ENCODE data around the gene DENND4B.
"Not testable (repeated sequence)": the region's sequence is repeated elsewhere in the genome, so short reads cannot be mapped to it uniquely, and the experiment has no call there.

The DENND4B gene, protein sequence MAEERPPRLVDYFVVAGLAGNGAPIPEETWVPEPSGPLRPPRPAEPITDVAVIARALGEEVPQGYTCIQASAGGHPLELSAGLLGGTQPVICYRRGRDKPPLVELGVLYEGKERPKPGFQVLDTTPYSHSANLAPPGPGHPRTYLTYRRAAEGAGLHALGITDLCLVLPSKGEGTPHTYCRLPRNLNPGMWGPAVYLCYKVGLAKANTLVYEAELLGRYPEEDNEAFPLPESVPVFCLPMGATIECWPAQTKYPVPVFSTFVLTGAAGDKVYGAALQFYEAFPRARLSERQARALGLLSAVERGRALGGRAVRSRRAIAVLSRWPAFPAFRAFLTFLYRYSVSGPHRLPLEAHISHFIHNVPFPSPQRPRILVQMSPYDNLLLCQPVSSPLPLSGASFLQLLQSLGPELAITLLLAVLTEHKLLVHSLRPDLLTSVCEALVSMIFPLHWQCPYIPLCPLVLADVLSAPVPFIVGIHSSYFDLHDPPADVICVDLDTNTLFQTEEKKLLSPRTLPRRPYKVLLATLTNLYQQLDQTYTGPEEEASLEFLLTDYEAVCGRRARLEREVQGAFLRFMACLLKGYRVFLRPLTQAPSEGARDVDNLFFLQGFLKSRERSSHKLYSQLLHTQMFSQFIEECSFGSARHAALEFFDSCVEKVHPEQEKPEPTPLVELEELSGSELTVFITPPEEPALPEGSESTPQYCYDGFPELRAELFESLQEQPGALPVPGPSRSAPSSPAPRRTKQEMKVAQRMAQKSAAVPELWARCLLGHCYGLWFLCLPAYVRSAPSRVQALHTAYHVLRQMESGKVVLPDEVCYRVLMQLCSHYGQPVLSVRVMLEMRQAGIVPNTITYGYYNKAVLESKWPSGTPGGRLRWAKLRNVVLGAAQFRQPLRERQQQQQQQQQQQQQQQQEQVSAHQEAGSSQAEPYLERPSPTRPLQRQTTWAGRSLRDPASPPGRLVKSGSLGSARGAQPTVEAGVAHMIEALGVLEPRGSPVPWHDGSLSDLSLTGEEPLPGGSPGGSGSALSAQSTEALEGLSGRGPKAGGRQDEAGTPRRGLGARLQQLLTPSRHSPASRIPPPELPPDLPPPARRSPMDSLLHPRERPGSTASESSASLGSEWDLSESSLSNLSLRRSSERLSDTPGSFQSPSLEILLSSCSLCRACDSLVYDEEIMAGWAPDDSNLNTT (N-terminal part only)

GRCh38 chr1:153946622-153947241 is at the start of gene DENND4B:
Gene DENND4B (minus strand): TSS chr1:153946718. CDS start chr1:153944374, 2,344 bp downstream.
- DNase-seq (ENCODE audit: low read depth, low spot score), result peak; percentile 58

GRCh38 chr1:153995640-153996039 is 49.1 kb upstream of the DENND4B start:
- no peak for DNase-seq (ENCODE audit: low read depth, low spot score)

DNA sequence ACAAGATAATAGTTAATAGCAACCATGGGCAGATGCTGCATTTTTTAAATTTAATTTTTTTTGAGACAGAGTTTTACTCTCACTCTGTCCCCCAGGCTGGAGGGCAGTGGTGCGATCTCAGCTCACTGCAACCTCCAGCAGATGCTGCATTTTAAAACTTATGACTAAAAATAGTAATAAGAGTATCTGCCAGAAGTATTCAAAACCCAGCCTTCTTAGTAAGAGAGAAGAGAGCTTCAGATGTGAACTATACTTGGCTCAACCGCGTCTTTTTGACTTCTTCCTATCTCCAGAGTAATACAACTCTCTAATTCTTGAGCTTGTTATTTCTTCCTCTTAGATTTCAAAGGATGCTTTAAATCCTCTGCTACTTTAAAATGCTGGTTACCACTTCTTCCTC is 48.7 kb upstream of the DENND4B start:
- no peak for DNase-seq (ENCODE audit: low read depth, low spot score)

DNA sequence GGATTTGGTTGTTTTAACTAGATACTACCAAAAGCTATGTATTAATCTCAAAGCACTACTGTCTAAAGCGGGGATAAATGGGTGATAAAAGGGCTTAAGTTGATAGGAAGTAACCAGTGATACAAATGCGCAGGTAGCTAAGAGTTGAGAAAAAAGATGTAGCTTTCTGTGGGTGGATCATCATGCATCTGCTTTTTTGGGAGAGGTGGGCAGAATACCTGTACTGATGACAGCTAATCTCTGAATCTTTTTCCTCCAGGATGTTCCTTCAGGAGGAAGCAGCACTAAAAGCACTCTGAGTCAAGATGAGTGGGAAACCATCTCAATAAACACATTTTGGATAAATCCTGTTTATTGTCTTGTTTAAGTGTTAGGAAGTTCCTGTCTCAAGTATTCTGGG is 45.3 kb upstream of the DENND4B start:
- DNase-seq (ENCODE audit: low read depth, low spot score), result no peak

- no peak for DNase-seq (ENCODE audit: low read depth, low spot score)
These were observed 44.7 kb upstream of the DENND4B start for GRCh38 chr1:153991151-153991630.

DNA sequence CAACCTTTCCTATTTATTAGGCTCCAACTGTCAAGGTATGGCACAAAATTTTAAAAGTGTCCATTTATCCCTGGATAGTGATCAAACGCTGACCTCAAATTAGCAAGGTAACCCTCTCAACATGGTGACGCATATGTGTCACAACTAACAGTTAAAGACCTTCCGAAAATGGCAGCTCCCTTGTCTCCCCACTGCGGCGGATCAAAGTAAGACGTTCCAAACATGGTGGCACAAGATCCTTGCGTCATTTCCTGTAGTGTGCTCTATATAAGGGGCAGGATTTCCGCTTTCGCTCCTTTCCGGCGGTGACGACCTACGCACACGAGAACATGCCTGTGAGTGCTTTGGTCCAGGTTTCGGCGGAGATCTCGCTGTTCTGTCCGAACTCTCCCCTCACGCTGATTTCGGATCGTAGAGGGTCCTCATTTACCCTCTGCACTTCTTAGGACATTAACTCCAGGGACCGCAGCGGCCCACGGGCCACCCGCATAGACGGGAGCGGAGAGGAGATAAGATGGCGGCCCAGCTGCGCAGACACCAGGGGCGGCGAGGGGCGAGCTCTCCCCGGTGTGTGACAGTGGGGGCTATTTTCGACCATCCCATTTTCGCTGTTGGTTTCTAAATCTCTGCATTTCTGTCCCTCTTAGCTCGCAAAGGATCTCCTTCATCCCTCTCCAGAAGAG is 44.1 kb upstream of the DENND4B start, which contains the start of gene RPS27:
TSS of gene RPS27 (plus strand) at position 295 of the 683 bp plus-strand sequence. CDS start at position 330, 35 bp downstream.
- peak; percentile 85 for DNase-seq (ENCODE audit: low read depth, low spot score)

- no peak for DNase-seq (ENCODE audit: low read depth, low spot score)
These were observed 41.1 kb upstream of the DENND4B start for GRCh38 chr1:153987621-153988020.

DNA sequence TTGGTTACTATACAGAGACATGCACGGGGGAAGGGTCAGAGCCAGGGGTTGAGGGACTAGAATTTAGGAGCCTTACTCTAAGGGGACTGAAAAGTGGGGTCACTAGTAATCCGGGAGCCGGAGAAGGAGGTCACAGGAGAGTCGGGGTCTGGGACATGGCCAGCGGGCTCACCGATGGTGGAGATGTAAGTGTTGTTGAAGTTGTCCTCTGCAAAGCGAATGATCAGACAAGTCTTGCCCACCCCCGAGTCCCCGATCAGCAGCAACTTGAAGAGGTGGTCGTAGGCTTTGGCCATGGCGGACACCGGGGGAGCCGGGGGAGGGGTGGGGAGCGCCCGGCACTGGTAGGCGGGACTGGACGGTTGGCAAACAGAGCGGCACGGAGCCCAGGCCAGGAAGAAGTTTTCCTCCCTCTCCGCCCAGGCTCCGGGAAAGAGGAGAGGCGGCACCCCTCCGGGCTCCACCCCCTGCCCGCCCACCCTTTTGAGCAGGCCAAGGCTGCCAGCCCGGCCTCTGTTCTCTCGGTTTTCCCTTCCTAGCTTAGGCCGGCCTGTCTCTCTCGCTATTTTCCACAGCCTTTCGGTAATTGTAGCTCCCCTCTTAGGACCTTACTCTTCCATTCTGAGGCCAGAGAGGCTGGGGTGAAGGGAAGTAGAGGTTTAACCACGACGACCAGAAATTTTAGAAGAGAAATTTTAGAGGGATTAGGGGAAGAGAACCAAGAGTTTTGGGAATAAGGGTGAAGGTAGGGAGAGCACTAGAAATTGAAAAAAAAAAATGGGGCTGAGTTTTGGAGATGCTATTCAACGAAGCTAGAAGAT is 39.6 kb upstream of the DENND4B start, which contains the start of gene RAB13:
TSS of gene RAB13 (minus strand) at position 399 of the 821 bp plus-strand sequence. CDS start at position 296, 103 bp downstream.
- no peak for DNase-seq (ENCODE audit: low read depth, low spot score)

GRCh38 chr1:153985341-153985912 is 38.9 kb upstream of the DENND4B start:
- no peak for DNase-seq (ENCODE audit: low read depth, low spot score)

DNA sequence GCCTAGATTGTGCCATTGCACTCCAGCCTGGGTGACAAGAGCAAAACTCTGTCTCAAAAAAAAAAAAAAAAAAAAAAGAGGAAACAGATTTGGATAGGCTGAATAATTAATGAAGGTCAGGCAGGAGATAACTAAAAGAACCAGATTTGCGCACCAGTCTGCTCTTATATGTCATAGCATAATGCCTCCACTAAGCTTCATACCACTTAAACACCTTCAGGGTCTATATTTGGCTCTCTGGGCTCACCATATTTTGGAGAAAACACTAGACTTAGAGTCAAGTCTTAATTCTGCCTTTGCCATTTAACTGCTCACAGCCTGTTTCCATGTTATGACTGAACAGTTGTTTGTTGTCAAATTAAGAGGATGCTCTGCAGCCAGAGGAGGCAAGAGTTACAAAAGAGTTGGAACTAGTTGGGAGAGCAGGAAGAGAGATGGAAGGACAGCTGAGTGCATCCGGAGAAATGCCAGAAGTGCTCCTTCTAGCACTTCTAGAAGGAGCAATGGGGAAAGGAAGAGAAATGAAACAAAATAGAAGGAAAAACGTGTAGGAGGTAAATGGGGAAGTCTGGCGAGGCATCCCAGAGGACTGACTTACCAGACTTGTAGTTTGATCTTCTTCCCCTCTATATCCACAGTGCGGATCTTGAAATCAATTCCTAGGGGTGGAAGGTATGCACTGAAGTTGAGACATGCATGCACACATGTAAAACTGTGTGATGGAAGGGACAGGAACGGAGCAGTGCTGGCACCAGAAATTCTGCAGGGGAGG is 37.8 kb upstream of the DENND4B start:
- DNase-seq (ENCODE audit: low read depth, low spot score), result no peak

GRCh38 chr1:153981735-153982134 is 35.2 kb upstream of the DENND4B start:
- not testable (repeated sequence) for DNase-seq (ENCODE audit: low read depth, low spot score)

DNA sequence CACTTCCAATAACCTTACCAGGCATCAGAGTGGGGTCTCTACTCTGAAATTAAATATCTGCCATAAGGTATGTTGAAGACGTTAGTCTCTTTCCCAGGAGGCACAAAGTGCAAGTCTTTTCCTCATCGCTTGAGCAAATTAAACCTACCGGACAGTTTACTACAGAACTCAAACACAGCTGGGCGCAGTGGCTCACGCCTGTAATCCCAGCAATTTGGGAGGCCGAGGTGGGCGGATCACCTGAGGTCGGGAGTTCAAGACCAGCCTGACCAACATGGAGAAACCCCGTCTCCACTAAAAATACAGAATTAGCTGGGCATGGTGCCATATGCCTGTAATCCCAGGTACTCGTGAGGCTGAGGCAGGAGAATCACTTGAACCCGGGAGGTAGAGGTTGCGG is 32.6 kb upstream of the DENND4B start:
- not testable (repeated sequence) for DNase-seq (ENCODE audit: low read depth, low spot score)

DNA sequence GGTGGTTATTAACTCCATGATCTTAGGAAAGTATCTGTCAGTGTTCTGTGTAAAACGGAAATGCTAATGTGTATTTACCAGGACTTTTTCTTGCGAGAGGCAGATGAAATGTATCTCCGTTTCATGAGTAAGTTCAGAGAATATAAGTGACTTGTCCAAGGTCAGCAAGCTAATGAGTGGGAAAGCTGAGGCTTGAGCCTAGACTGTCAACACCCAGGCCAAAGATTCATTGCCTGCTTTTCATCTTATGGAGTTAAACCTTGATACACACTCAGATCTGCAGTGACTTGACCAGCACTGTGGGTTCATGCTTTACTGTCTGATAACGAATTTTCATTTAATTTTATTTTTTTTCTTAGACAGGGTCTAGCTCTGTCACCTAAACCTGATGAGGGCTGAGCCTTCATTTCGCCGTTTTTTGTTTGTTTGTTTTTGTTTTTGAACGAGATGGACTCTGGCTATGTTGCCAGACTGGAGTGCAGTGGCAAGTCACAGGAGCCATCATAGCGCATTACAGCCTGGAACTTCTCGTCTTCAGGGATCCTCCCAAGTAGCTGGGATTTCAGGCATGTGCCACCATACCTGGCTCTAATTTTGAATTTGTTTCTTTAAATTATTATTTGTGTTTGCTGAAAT is 31.9 kb upstream of the DENND4B start:
- DNase-seq (ENCODE audit: low read depth, low spot score), result no peak

DNA sequence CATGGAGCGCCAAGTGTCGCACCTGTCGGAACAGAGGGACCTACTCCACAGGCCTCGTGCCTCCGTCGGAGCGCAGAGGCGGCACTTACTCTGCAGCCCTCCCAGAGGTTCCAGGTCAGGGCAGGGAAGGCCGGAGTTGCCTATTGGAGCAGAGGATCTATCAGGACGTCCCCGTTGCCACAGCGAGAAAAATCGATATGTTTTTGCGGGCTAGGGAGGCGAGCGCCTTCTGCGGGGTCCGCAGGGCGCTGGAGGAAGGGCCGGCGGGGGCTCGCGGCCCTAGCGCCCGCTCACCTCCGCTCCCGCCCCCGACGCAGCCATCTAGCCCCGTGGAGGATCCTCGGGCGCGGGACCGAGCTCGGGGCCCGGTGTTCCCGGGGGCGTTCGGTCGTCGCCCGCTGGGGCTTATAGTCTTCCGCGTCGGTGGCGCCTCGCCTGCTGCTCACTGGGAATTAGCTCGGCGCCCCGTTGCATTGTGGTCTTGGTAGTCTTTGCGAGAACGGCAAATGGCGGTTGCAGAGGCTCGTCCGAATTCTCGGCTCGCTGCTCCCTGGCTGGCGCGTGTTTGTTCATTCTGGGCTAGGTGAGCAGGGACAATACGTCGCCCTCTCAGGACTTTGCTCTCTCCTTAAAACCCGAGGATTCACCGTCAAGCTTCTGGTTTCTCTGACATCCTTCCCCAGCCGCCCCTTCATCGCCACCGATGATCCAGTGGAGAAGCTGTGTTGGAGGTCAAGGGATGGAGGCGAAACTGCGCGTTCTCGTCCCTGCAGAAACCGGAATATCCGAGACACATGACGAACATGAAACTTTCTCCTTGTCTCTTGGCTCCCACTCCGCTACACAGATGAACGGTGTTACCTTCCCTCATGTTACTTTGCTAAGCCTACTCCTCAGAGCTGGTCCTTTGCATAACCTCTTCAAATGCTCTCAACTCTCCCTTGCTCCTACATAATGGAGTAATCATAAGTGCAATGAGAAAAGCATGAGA is 31.0 kb upstream of the DENND4B start, which contains the start of gene JTB:
TSS of gene JTB (minus strand) at position 425 of the 991 bp plus-strand sequence. CDS start at position 3, 422 bp downstream.
- DNase-seq (ENCODE audit: low read depth, low spot score), result peak; percentile 73

- no peak for DNase-seq (ENCODE audit: low read depth, low spot score)
These were observed 30.3 kb upstream of the DENND4B start for GRCh38 chr1:153976819-153977249.

DNA sequence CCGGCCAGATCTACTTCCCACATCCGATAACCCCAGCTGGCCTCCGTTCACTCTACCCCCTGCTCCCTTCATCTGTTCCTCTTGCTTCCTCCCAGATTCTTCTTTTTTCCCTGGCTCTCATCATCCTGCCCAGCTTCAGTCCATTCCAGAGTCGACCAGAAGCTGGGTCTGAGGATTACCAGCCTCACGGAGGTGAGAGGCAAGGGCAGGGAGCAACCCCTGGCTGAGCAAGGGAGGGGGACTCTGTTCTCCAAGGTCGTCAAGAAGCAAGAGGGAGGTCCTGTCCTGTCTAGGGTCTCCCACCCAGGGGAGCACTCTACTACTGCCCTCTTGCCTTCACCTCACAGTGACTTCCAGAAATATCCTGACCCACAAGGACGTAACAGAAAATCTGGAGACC is 27.0 kb upstream of the DENND4B start:
- DNase-seq (ENCODE audit: low read depth, low spot score), result no peak
